ENCODE measurements around the gene GULP1.
"Not testable (repeated sequence)": the region's sequence is repeated elsewhere in the genome, so short reads cannot be mapped to it uniquely, and the experiment has no call there.

Gene GULP1

GRCh38 chr2:188522517-188522916 is 230.8 kb downstream of the GULP1 start:
- DNase-seq (ENCODE audit: insufficient read length, low spot score) = no peak
- TF ChIP-seq POLR2A (IDR thresholded peaks at IDR 0.05; ENCODE audit: low read depth, low read length) (no peak), PAX5 (IDR thresholded peaks at IDR 0.05; ENCODE audit: insufficient read depth, low read length, severe bottlenecking) (no peak), SPI1 (IDR thresholded peaks at IDR 0.05; ENCODE audit: low read depth, low read length) (no peak), TAF1 (IDR thresholded peaks at IDR 0.05; ENCODE audit: low read depth, low read length) (no peak), POLR2AphosphoS5 (IDR thresholded peaks at IDR 0.05; ENCODE audit: low read depth, low read length) (no peak), POU2F2 (IDR thresholded peaks at IDR 0.05; ENCODE audit: low read depth, low read length) (no peak)
- FAIRE-seq = no peak

GRCh38 chr2:188523919-188524318 is 232.2 kb downstream of the GULP1 start:
- DNase-seq (ENCODE audit: insufficient read length, low spot score) = no peak
- TF ChIP-seq TAF1 (IDR thresholded peaks at IDR 0.05; ENCODE audit: low read depth, low read length) (no peak), POU2F2 (IDR thresholded peaks at IDR 0.05; ENCODE audit: low read depth, low read length) (no peak), SPI1 (IDR thresholded peaks at IDR 0.05; ENCODE audit: low read depth, low read length) (no peak), POLR2A (IDR thresholded peaks at IDR 0.05; ENCODE audit: low read depth, low read length) (no peak), PAX5 (IDR thresholded peaks at IDR 0.05; ENCODE audit: insufficient read depth, low read length, severe bottlenecking) (no peak)
- FAIRE-seq = no peak

GRCh38 chr2:188524519-188525113 is 232.9 kb downstream of the GULP1 start:
- no peak for DNase-seq (ENCODE audit: insufficient read length, low spot score)
- no peak for FAIRE-seq
- no peak for TF ChIP-seq POU2F2 (IDR thresholded peaks at IDR 0.05; ENCODE audit: low read depth, low read length)
- no peak for TF ChIP-seq POLR2AphosphoS5 (IDR thresholded peaks at IDR 0.05; ENCODE audit: low read depth, low read length)
- TF ChIP-seq TAF1 (IDR thresholded peaks at IDR 0.05; ENCODE audit: low read depth, low read length) = no peak
- no peak for TF ChIP-seq POLR2A (IDR thresholded peaks at IDR 0.05; ENCODE audit: low read depth, low read length)
- no peak for TF ChIP-seq PAX5 (IDR thresholded peaks at IDR 0.05; ENCODE audit: insufficient read depth, low read length, severe bottlenecking)
- TF ChIP-seq SPI1 (IDR thresholded peaks at IDR 0.05; ENCODE audit: low read depth, low read length) = no peak

- no peak for TF ChIP-seq TAF1 (IDR thresholded peaks at IDR 0.05; ENCODE audit: low read depth, low read length)
- TF ChIP-seq POU2F2 (IDR thresholded peaks at IDR 0.05; ENCODE audit: low read depth, low read length) = no peak
- TF ChIP-seq POLR2A (IDR thresholded peaks at IDR 0.05; ENCODE audit: low read depth, low read length) = no peak
- no peak for TF ChIP-seq POLR2AphosphoS5 (IDR thresholded peaks at IDR 0.05; ENCODE audit: low read depth, low read length)
- no peak for TF ChIP-seq SPI1 (IDR thresholded peaks at IDR 0.05; ENCODE audit: low read depth, low read length)
- TF ChIP-seq PAX5 (IDR thresholded peaks at IDR 0.05; ENCODE audit: insufficient read depth, low read length, severe bottlenecking) = no peak
- FAIRE-seq (no peak), DNase-seq (ENCODE audit: insufficient read length, low spot score) (no peak)
Measured at GRCh38 chr2:188526701-188527100, 235.0 kb downstream of the GULP1 start.

GRCh38 chr2:188527141-188527540 is 235.5 kb downstream of the GULP1 start:
- DNase-seq (ENCODE audit: insufficient read length, low spot score) (no peak), FAIRE-seq (no peak)
- TF ChIP-seq SPI1 (IDR thresholded peaks at IDR 0.05; ENCODE audit: low read depth, low read length) (no peak), TAF1 (IDR thresholded peaks at IDR 0.05; ENCODE audit: low read depth, low read length) (no peak), PAX5 (IDR thresholded peaks at IDR 0.05; ENCODE audit: insufficient read depth, low read length, severe bottlenecking) (no peak), POLR2A (IDR thresholded peaks at IDR 0.05; ENCODE audit: low read depth, low read length) (no peak), POU2F2 (IDR thresholded peaks at IDR 0.05; ENCODE audit: low read depth, low read length) (no peak), POLR2AphosphoS5 (IDR thresholded peaks at IDR 0.05; ENCODE audit: low read depth, low read length) (no peak)

GRCh38 chr2:188527581-188527993 is 235.9 kb downstream of the GULP1 start:
- no peak for DNase-seq (ENCODE audit: insufficient read length, low spot score)
- TF ChIP-seq PAX5 (IDR thresholded peaks at IDR 0.05; ENCODE audit: insufficient read depth, low read length, severe bottlenecking) (no peak), POU2F2 (IDR thresholded peaks at IDR 0.05; ENCODE audit: low read depth, low read length) (no peak), SPI1 (IDR thresholded peaks at IDR 0.05; ENCODE audit: low read depth, low read length) (no peak), POLR2A (IDR thresholded peaks at IDR 0.05; ENCODE audit: low read depth, low read length) (no peak), TAF1 (IDR thresholded peaks at IDR 0.05; ENCODE audit: low read depth, low read length) (no peak), POLR2AphosphoS5 (IDR thresholded peaks at IDR 0.05; ENCODE audit: low read depth, low read length) (no peak)
- no peak for FAIRE-seq

- DNase-seq (ENCODE audit: insufficient read length, low spot score) (no peak), FAIRE-seq (no peak)
- TF ChIP-seq POLR2A (IDR thresholded peaks at IDR 0.05; ENCODE audit: low read depth, low read length) (no peak), POLR2AphosphoS5 (IDR thresholded peaks at IDR 0.05; ENCODE audit: low read depth, low read length) (no peak), TAF1 (IDR thresholded peaks at IDR 0.05; ENCODE audit: low read depth, low read length) (no peak)
Measured at GRCh38 chr2:188529710-188530109, 238.0 kb downstream of the GULP1 start.

- no peak for DNase-seq (ENCODE audit: insufficient read length, low spot score)
- FAIRE-seq = no peak
- TF ChIP-seq PAX5 (IDR thresholded peaks at IDR 0.05; ENCODE audit: insufficient read depth, low read length, severe bottlenecking) = no peak
- no peak for TF ChIP-seq POLR2AphosphoS5 (IDR thresholded peaks at IDR 0.05; ENCODE audit: low read depth, low read length)
- no peak for TF ChIP-seq TAF1 (IDR thresholded peaks at IDR 0.05; ENCODE audit: low read depth, low read length)
- TF ChIP-seq POLR2A (IDR thresholded peaks at IDR 0.05; ENCODE audit: low read depth, low read length) = no peak
- TF ChIP-seq POU2F2 (IDR thresholded peaks at IDR 0.05; ENCODE audit: low read depth, low read length) = no peak
- TF ChIP-seq SPI1 (IDR thresholded peaks at IDR 0.05; ENCODE audit: low read depth, low read length) = no peak
Measured at GRCh38 chr2:188534875-188535274, 243.2 kb downstream of the GULP1 start.

- no peak for DNase-seq (ENCODE audit: insufficient read length, low spot score)
- FAIRE-seq = no peak
- no peak for TF ChIP-seq PAX5 (IDR thresholded peaks at IDR 0.05; ENCODE audit: insufficient read depth, low read length, severe bottlenecking)
- TF ChIP-seq POU2F2 (IDR thresholded peaks at IDR 0.05; ENCODE audit: low read depth, low read length) = no peak
- no peak for TF ChIP-seq TAF1 (IDR thresholded peaks at IDR 0.05; ENCODE audit: low read depth, low read length)
- no peak for TF ChIP-seq POLR2A (IDR thresholded peaks at IDR 0.05; ENCODE audit: low read depth, low read length)
- no peak for TF ChIP-seq SPI1 (IDR thresholded peaks at IDR 0.05; ENCODE audit: low read depth, low read length)
- TF ChIP-seq POLR2AphosphoS5 (IDR thresholded peaks at IDR 0.05; ENCODE audit: low read depth, low read length) = no peak
Measured at GRCh38 chr2:188551671-188552070, 260.0 kb downstream of the GULP1 start.

GRCh38 chr2:188557081-188557480 is 265.4 kb downstream of the GULP1 start:
- no peak for FAIRE-seq
- DNase-seq (ENCODE audit: insufficient read length, low spot score) = no peak
- no peak for TF ChIP-seq PAX5 (IDR thresholded peaks at IDR 0.05; ENCODE audit: insufficient read depth, low read length, severe bottlenecking)
- TF ChIP-seq TAF1 (IDR thresholded peaks at IDR 0.05; ENCODE audit: low read depth, low read length) = no peak
- TF ChIP-seq POLR2A (IDR thresholded peaks at IDR 0.05; ENCODE audit: low read depth, low read length) = no peak
- no peak for TF ChIP-seq SPI1 (IDR thresholded peaks at IDR 0.05; ENCODE audit: low read depth, low read length)
- no peak for TF ChIP-seq POLR2AphosphoS5 (IDR thresholded peaks at IDR 0.05; ENCODE audit: low read depth, low read length)
- no peak for TF ChIP-seq POU2F2 (IDR thresholded peaks at IDR 0.05; ENCODE audit: low read depth, low read length)

- FAIRE-seq; DNase-seq (ENCODE audit: insufficient read length, low spot score): not testable (repeated sequence)
Measured at GRCh38 chr2:188559455-188559854, 267.8 kb downstream of the GULP1 start.

All from GM12891 (cell line).